GM19372 (cell line): ENCODE measurements around the gene SUSD4.

ENCODE experiments used
- ATAC-seq: cut with Tn5 transposase; IDR thresholded peaks from one replicate; pipeline ENCODE4 v1.9.1; 2021; ENCODE audit warnings: mild to moderate bottlenecking, low read depth, moderate library complexity; ENCODE audit not compliant: unreplicated experiment

The SUSD4 gene

DNA sequence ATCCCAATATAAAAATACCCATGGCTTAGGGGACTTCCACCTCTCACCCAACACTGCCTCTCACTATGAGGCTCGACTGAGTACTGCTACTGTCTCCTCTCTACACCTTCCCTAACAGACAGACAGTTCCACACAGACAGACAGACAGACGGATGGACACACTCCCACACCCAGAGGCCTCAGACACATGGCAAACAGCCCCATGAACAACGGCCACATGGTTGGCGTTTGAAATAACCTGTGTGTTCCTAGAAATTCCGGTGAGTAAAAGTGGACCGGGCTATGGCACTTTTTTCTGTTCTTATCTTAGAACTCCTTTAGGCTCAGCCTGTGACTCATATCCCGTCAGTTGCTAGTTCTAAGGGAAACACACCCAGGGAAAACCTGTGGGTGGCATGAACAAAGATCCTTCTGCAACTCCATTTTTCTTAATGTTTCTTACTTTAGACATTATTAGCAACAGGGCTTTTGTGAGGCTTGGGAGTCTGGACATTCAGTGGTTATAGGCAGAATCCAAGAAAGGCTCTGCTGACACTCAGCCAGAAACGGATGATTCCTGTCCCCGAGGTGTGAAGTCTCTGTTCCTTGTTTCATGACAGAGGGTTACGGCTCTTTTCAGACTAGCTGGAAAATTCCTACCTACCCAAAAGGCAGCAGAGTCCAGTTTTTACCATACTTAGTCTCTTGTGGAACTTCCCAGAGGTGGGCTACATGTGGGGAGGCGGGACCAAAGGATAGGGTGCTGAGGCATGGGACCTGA is 130.4 kb downstream of the SUSD4 start:
- no peak for ATAC-seq

- ATAC-seq = no peak
These were observed 131.0 kb downstream of the SUSD4 start for GRCh38 chr1:223233019-223233409.

DNA sequence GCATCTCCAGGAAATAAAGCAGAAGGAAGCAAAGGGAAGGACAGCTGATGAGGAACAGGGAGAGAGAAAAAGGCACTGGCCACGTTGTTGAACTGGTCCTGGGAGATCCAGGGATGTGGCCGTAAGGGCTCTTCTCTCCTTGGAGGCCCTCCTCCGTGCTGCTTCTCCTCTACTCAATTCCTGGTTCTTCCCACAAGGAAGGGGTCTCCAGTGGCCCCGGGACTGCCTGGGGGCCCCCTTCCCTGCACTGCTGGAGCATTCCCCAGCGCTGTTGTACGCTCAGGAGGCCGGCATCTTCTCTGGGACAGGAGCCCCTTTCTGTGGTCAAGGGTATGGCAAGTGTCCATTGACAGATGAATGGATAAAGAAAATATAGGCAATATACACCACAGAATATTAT is 132.4 kb downstream of the SUSD4 start:
- ATAC-seq = no peak

DNA sequence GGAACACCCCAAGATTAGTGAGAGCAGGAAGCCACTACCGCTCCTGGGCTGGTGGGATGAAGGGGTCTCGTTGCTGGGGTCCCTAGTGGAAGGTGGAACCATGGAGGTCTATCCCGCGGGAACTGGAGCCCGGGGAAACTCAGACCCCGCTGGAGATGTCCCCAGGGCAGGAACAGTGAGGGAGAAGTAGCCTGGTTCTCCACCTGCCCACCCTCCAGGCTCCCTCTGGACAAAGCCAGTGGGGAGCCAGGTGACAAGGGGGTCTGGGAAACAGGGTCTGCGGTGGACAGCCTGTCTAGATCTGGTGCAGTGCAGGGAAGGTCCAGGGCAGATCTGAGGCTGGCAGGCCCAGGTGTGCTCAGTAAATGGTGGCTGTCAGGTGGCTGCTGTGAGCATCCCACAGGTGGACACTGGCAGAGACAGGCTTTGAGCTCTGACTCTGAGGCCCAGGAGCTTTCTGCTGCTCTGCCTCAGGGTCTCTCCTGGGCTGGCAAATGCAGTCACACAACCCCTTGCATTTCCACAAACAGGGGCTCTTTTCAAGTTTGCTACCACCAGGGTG is 132.9 kb downstream of the SUSD4 start:
- ATAC-seq = no peak

GRCh38 chr1:223230161-223230881 is 133.7 kb downstream of the SUSD4 start:
- ATAC-seq = no peak

GRCh38 chr1:223229756-223230155 is 134.2 kb downstream of the SUSD4 start:
- no peak for ATAC-seq

- no peak for ATAC-seq
These were observed 134.9 kb downstream of the SUSD4 start for GRCh38 chr1:223228931-223229528.

DNA sequence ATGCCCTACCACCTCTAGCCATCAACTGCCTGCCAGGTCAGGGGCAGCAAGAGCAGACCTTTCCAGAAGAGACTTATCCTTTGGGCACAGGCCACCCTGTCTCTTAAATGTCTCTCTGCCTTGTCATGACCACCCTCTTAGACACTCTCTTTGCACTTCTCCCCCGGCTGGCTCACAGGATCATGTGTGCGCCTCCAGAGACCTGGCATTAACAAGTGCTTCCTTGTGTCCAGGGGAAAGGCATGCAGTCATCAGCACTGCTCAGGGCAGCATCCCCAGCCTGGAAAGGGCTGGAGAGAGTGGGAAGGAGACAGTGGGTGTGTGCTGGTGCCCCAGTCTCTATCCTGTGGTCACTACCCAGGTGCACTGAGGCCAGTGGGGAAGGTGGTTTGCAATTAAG is 135.8 kb downstream of the SUSD4 start:
- no peak for ATAC-seq

DNA sequence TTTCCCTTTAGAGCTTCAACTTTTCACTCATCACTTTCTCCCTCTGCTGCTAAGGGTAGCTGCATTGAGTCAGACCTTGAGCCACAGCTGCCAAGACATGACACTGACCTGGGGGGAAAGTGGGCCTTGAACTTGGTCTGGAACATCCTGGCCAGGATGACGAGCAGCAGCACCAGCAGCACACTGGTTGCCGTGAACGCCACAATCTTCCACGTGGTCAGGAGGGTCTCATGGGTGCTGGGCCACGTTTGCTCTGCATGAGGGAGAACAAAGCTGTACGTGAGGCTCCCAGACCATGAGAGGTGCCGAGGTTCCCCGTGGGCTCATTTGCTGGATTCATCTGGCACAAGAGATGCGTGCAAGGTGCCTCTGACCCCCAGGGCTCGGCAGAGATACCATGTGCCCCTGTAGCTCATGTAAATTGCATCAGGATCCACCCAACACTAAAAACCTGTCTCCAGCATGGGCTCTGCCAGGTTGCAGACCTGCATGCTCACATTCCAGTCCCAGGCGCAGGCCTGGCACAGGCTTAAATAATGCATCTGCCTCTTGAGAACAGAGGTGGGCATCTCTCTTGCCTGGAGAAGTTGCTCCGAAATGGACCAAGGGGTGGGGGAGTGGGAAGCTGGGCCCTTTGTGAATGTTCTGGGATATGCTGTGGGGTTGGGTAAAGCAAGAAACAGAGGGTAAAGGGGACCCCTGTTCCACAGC is 136.3 kb downstream of the SUSD4 start:
- no peak for ATAC-seq

DNA sequence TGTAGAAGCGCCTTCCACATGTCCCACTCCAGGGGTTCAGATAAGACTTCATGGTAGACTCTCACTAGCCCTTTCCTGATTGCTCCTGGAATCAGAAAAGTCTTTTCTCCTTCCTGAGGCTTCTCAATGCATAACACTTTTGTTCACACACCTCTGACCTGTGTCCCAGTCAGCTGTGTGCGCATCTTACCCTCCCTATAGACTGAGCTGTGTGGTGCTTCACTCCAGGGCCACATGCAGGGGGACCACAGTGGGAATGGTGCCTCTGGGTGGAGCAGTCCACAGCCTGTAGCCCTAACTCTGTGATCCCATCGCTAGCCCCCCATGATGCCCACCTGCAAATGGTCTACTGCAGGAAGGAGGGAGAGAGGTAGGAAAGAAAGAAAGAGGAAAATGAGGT is 136.9 kb downstream of the SUSD4 start:
- no peak for ATAC-seq

DNA sequence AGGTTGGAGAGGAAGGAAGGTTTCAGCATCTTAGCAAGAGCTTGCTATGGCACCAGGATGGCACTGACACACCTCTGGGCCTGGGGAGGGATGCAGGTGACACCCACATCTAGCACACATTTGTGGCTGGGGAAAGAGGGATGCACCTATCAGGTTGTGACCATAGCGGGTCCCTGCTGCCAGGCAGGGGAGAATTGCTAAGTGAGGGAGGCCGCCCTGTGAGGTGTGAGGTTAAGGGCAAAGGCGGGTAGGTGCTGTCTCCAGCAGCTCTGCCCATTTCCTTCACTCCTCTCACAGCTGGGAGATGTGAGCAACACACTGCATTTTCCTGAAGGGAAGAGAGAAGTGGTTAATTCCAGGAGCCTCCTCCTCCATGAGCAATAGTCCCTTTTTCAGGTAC is 137.7 kb downstream of the SUSD4 start:
- no peak for ATAC-seq

DNA sequence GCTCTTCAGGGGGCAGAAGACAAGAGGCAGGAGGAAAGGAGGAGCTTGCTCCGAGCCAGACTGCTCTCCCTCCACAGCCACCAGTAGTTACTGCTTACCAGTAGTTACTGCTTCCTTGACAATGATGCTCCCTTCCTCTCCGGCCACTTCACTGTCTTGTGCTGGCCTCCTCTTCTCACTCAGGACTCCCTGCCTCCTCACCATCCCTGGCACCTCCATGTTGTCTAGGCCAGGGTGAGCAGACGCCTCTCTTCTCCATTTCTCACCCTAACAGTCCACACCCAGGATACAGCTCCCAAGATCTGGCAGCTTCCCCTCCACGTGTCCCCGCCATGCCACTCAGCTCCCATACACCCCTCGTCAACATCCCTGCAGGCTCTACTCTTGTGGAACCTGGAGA is 138.5 kb downstream of the SUSD4 start:
- no peak for ATAC-seq

DNA sequence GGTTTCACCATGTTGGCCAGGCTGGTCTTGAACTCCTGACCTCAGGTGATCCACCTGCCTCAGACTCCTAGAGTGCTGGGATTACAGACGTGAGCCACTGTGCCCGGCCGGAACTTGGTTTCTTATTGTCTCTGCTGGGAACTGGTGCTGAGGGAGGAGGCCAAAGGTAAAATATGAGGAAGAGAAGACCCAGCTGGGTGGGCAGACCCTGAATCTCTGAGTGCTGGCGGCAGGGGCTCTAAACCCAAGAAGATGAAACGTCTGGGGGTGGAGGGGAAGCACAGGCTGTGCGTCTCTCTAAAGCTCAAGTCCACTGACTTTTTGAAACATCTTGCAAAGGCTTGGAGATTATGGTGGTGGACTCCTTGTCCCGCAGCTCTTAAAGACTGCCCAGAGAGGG is 138.9 kb downstream of the SUSD4 start:
- ATAC-seq = no peak

DNA sequence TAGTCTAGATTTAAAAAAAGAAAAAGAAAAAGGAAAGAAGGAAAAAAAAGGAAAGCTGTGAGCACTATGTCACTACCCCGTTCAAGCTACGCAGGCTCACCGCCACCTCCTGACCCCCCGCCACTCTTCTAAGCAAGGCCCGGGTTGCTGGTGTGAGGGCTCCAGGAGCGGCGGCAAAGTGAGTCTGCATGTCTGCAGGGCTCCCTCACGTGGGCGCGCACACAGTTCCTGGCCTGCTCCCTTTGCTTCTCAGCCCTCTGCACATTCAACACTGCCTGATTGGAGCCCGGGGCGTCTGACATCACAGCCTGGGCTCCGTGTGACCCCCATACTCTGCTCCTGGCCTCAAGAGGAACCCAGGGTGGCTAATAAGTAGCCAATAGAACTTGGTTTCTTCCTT is 139.5 kb downstream of the SUSD4 start:
- no peak for ATAC-seq

DNA sequence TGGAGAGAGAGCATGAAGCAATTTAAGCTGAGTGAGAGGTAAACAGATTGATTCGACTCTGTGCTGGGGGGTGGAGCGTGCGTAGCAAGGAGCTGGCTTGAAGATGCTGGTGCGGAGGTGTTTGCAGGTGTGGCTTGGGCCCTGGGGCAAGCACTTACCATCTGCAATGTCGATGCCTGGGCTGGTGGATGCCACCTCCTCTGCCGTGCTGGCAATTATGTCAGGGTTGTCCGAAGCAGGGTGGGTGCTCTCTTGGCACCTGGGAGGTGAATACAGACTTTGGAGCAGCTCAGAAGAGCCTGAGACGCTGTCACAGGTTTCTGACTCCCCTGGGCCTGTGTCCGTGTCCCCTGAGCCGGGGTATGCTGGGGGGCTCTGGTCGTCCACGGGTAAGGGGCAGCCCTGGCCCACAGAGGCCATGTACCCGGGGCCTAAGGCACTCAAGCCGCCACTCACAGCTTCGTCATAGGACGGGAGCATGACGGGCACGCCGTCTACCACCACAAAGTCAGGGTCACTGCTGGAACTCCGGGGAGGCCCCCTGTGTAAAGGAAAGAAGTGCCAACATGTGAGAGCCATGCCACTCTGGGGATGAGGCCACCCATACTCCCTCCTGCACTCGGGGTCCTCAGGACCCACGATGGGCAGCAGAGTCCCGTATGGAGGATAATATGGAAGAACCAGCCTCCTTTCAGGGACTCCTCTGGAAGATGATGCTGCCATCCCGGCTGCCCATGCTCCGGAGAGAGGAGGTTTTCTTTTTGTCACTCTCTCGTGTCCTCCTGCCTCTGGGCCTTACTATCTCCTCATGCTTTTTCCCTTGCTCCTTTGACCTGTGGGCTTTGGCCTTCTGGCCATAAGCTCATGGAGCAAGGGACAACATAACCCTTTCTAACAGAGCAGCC is 140.6 kb downstream of the SUSD4 start:
- no peak for ATAC-seq

DNA sequence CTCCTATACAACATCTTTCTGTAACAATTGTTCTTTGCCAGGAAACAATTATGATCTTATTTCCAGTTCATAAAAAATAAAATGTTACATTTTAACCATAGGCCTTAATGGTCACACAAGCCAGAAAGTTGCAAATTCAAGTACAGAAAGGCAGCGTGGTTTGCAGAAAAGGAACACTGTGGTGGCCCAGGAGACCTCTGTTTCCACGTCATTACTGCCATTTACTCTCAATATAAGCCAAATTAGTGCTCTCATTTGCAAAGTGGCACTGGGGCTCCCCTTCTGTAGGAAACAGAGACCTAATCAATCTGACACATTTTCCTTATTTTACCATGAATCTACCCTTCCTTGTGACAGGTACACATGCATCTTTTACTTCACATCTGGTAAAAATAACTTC is 141.6 kb downstream of the SUSD4 start:
- ATAC-seq = no peak

DNA sequence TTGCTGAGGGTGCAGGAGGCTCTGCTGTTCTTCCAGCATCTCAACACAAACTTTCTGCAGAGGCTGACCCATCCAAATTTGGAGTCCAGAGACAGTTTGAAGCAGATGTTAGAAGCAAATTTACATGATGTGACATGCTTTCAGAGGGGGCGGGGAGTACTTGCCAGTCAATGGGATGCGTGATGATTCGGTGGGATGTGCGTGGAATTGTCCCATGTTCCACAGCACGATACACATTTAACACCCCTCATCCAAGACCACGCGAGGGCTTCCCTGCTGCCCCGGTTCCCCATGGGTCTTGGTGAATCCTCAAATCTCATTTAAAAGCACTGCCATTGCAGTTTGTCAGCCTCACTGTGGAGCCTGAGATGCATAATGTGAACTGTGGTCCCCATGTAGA is 142.3 kb downstream of the SUSD4 start:
- no peak for ATAC-seq

GRCh38 chr1:223219846-223220610 is 143.9 kb downstream of the SUSD4 start:
- ATAC-seq = no peak

- no peak for ATAC-seq
These were observed 144.7 kb downstream of the SUSD4 start for GRCh38 chr1:223219318-223219635.
